Central memory CD4-positive, alpha-beta T cell (primary cell): Measurements from ENCODE around the gene PNPLA7.
"Not testable (repeated sequence)": the region's sequence is repeated elsewhere in the genome, so short reads cannot be mapped to it uniquely, and the experiment has no call there.

Source experiments
- DNase-seq: peaks from one replicate; pipeline ENCODE4 v3.0.0; 2022

Gene PNPLA7

GRCh38 chr9:137411645-137412380 lies 138.4 kb downstream of the PNPLA7 start:
- DNase-seq, result no peak

GRCh38 chr9:137411260-137411644 lies 138.9 kb downstream of the PNPLA7 start:
- no peak for DNase-seq

- DNase-seq, result no peak
These were observed 139.3 kb downstream of the PNPLA7 start for GRCh38 chr9:137410891-137411249.

- DNase-seq, result not testable (repeated sequence)
These were observed 139.8 kb downstream of the PNPLA7 start for GRCh38 chr9:137410236-137410890.
